Measurements from ENCODE around the gene ATXN10. TPM values are rescaled to one million over a fixed set of nuclear protein-coding genes. Genes with fewer than 3 reads are reported as not detected.

Gene ATXN10
- total RNA-seq, 1 donor from 2014 or later = 232 TPM

- Mint-ChIP-seq H3K27ac (ENCODE audit: unreplicated experiment) (no peak overlapping the region), H3K4me1 (peaks cover 4% of the 10 kb centered on the region), H3K27me3 (ENCODE audit: low read depth) (no peaks in the 10 kb centered on the region), H3K4me3 (no peak overlapping the region), H3K36me3 (ENCODE audit: low read depth) (peaks cover 40% of the 10 kb centered on the region), H3K9me3 (no peaks in the 10 kb centered on the region)
- no peak for DNase-seq (ENCODE audit: low read depth, low spot score)
- TF ChIP-seq CTCF (conservative IDR thresholded peaks at IDR 0.05) = no peak
These were observed 26.5 kb downstream of the ATXN10 start for GRCh38 chr22:45698094-45698493.

DNA sequence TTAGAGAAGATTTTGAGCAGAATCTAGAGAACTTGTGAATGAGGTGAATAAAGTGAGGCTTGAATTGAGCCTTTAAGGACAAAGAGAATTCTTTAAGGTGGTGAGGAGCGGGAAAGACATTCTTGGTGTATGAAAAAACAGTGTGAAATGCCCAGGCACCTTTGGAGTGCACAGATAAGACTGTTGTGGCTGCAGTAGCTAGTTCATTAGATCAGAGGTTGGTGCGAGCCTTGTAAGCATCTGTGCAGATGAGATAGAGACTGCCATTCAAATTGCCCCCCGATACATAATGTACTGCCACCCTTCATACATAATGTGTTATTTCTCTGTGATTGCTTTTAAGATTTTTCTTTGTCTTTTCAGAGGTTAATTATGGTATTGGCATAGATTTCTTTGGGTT, 31.3 kb downstream of the ATXN10 start:
- H3K9me3 Mint-ChIP-seq = no peaks in the 10 kb centered on the region
- no peak overlapping the region for H3K4me3 Mint-ChIP-seq
- peaks cover 14% of the 10 kb centered on the region for H3K4me1 Mint-ChIP-seq
- peaks cover 48% of the 10 kb centered on the region for H3K36me3 Mint-ChIP-seq (ENCODE audit: low read depth)
- H3K27ac Mint-ChIP-seq (ENCODE audit: unreplicated experiment) = no peak overlapping the region
- DNase-seq (ENCODE audit: low read depth, low spot score) = no peak
- H3K27me3 Mint-ChIP-seq (ENCODE audit: low read depth) = no peaks in the 10 kb centered on the region
- no peak for TF ChIP-seq CTCF (conservative IDR thresholded peaks at IDR 0.05)

DNA sequence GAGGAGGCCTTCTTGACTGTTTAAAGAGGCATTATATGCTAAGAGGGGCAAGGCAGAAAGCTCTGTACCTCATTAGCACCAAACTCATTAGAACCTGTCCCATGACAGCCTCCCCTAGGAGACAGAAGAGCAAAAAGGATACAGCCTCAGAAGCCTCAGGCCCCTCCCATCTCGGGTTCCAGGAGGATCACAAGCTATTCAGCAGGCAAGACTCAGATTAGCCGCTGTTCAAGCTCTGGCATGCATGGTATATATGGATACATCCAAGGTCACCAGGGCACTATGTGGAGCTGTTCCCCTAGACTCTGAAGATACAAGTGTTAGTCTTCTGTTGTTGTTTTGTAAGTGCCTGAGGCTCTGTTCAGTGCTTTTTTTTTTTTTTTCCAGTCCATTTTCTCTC, 32.1 kb downstream of the ATXN10 start:
- Mint-ChIP-seq H3K9me3 (no peaks in the 10 kb centered on the region), H3K27me3 (ENCODE audit: low read depth) (no peaks in the 10 kb centered on the region), H3K4me1 (peaks cover 9% of the 10 kb centered on the region), H3K27ac (ENCODE audit: unreplicated experiment) (no peak overlapping the region), H3K36me3 (ENCODE audit: low read depth) (peaks cover 47% of the 10 kb centered on the region), H3K4me3 (no peak overlapping the region)
- no peak for TF ChIP-seq CTCF (conservative IDR thresholded peaks at IDR 0.05)
- DNase-seq (ENCODE audit: low read depth, low spot score) = no peak

DNA sequence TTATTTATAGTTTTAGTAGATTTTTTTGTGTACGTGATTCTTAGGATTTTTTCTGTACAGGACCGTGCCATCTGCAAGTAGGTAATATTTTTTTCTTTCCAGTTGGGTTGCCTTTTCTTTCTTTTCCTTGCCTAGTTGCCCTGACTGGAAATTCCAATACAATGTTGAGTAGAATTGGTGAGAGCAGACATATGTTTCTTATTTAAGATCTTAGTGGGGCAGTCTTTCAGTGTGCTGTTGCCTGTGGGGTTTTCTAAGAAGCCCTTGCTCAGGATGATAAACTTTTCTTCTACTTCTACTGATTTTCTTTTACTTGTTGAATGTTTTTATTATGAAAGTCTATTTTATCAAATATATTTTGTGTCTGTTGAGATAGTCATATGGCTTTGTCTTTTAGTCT, 33.0 kb downstream of the ATXN10 start:
- H3K9me3 Mint-ChIP-seq = no peaks in the 10 kb centered on the region
- no peak overlapping the region for H3K4me3 Mint-ChIP-seq
- TF ChIP-seq CTCF (conservative IDR thresholded peaks at IDR 0.05) = no peak
- H3K27me3 Mint-ChIP-seq (ENCODE audit: low read depth) = no peaks in the 10 kb centered on the region
- H3K27ac Mint-ChIP-seq (ENCODE audit: unreplicated experiment) = no peak overlapping the region
- DNase-seq (ENCODE audit: low read depth, low spot score) = no peak
- peaks cover 17% of the 10 kb centered on the region for H3K4me1 Mint-ChIP-seq
- H3K36me3 Mint-ChIP-seq (ENCODE audit: low read depth) = peaks cover 53% of the 10 kb centered on the region

GRCh38 chr22:45707605-45708004, 36.0 kb downstream of the ATXN10 start:
- no peaks in the 10 kb centered on the region for H3K9me3 Mint-ChIP-seq
- no peak for TF ChIP-seq CTCF (conservative IDR thresholded peaks at IDR 0.05)
- H3K36me3 Mint-ChIP-seq (ENCODE audit: low read depth) = peaks cover 50% of the 10 kb centered on the region
- H3K27me3 Mint-ChIP-seq (ENCODE audit: low read depth) = no peaks in the 10 kb centered on the region
- no peak overlapping the region for H3K4me3 Mint-ChIP-seq
- DNase-seq (ENCODE audit: low read depth, low spot score) = no peak
- no peak overlapping the region for H3K27ac Mint-ChIP-seq (ENCODE audit: unreplicated experiment)
- H3K4me1 Mint-ChIP-seq = peaks cover 20% of the 10 kb centered on the region

- no peaks in the 10 kb centered on the region for H3K27me3 Mint-ChIP-seq (ENCODE audit: low read depth)
- no peak overlapping the region for H3K4me3 Mint-ChIP-seq
- H3K36me3 Mint-ChIP-seq (ENCODE audit: low read depth) = peaks cover 44% of the 10 kb centered on the region
- peaks cover 23% of the 10 kb centered on the region for H3K4me1 Mint-ChIP-seq
- TF ChIP-seq CTCF (conservative IDR thresholded peaks at IDR 0.05) = no peak
- DNase-seq (ENCODE audit: low read depth, low spot score) = no peak
- H3K9me3 Mint-ChIP-seq = no peaks in the 10 kb centered on the region
- no peak overlapping the region for H3K27ac Mint-ChIP-seq (ENCODE audit: unreplicated experiment)
These were observed 36.5 kb downstream of the ATXN10 start for GRCh38 chr22:45708145-45708544.
